Measurements from ENCODE around the gene GPANK1.

Gene GPANK1

GRCh38 chr6:31614684-31615578 lies 49.9 kb downstream of the GPANK1 start, which contains the start of gene AIF1:
Gene AIF1, plus strand, starts transcription at chr6:31615234. Its CDS starts 96 bp downstream, at chr6:31615330.
- DNase-seq, result no peak

GRCh38 chr6:31614075-31614619 lies 50.6 kb downstream of the GPANK1 start:
- no peak for DNase-seq

All from DMS79 (cell line).